Measurements from ENCODE around the gene ANKRD37. TPM values are rescaled to one million over a fixed set of nuclear protein-coding genes. Genes with fewer than 3 reads are reported as not detected.

Gene ANKRD37
- total RNA-seq, 4 donors from 2014 or later: 6.7 to 16.5 (median 9.8) TPM

- Histone ChIP-seq H3K4me1 (peaks cover 0 to 34% (median 5%) of the 10 kb centered on the region in 3 donors), H3K27me3 (no peaks in the 10 kb centered on the region), H3K4me3 (no peak overlapping the region), H3K36me3 (peaks cover 0 to under 1% of the 10 kb centered on the region in 2 donors), H3K27ac (no peak overlapping the region), H3K9me3 (no peaks in the 10 kb centered on the region)
- TF ChIP-seq POLR2AphosphoS5 (IDR thresholded peaks at IDR 0.05) (no peak), EP300 (IDR thresholded peaks at IDR 0.05) (no peak), POLR2A (IDR thresholded peaks at IDR 0.05) (no peak), CTCF (IDR thresholded peaks at IDR 0.05) (no peak)
- WGBS, 2 donors (ENCODE audit: low coverage in 1 of 2): 88 to 92% methylated on average over 7 to 17 of the region's 22 CpGs
- no peak for ATAC-seq
Observed at GRCh38 chr4:185426960-185427688, 30.5 kb downstream of the ANKRD37 start.

GRCh38 chr4:185429660-185430059, 33.0 kb downstream of the ANKRD37 start:
- Histone ChIP-seq H3K36me3 (no peaks in the 10 kb centered on the region), H3K9me3 (no peaks in the 10 kb centered on the region), H3K27me3 (no peaks in the 10 kb centered on the region), H3K27ac (no peak overlapping the region), H3K4me1 (peaks cover 0 to 9% (median 0%) of the 10 kb centered on the region in 3 donors), H3K4me3 (no peak overlapping the region)
- TF ChIP-seq CTCF (IDR thresholded peaks at IDR 0.05): no peak
- TF ChIP-seq EP300 (IDR thresholded peaks at IDR 0.05): no peak
- TF ChIP-seq POLR2AphosphoS5 (IDR thresholded peaks at IDR 0.05): no peak
- no peak for TF ChIP-seq POLR2A (IDR thresholded peaks at IDR 0.05)
- no peak for ATAC-seq
- WGBS, 2 donors (ENCODE audit: low coverage in 1 of 2): 66 to 100% methylated on average over 1 to 5 of the region's 5 CpGs

- no peak overlapping the region for H3K27ac ChIP-seq
- H3K27me3 ChIP-seq: no peaks in the 10 kb centered on the region
- TF ChIP-seq EP300 (IDR thresholded peaks at IDR 0.05): no peak
- no peak for TF ChIP-seq CTCF (IDR thresholded peaks at IDR 0.05)
- TF ChIP-seq POLR2A (IDR thresholded peaks at IDR 0.05): no peak
- no peak for TF ChIP-seq POLR2AphosphoS5 (IDR thresholded peaks at IDR 0.05)
- ATAC-seq: no peak
- H3K36me3 ChIP-seq: no peaks in the 10 kb centered on the region
- H3K9me3 ChIP-seq: no peaks in the 10 kb centered on the region
- no peaks in the 10 kb centered on the region for H3K4me1 ChIP-seq
- H3K4me3 ChIP-seq: no peak overlapping the region
Observed at GRCh38 chr4:185435466-185435865, 38.8 kb downstream of the ANKRD37 start.

GRCh38 chr4:185437809-185438208, 41.2 kb downstream of the ANKRD37 start:
- ATAC-seq: no peak

More at GRCh38 chr4:185437809-185438208, 41.2 kb downstream of the ANKRD37 start:
- no peaks in the 10 kb centered on the region for H3K36me3 ChIP-seq
- no peaks in the 10 kb centered on the region for H3K4me1 ChIP-seq
- H3K27ac ChIP-seq: no peak overlapping the region
- TF ChIP-seq POLR2A (IDR thresholded peaks at IDR 0.05) (no peak), POLR2AphosphoS5 (IDR thresholded peaks at IDR 0.05) (no peak), EP300 (IDR thresholded peaks at IDR 0.05) (no peak), CTCF (IDR thresholded peaks at IDR 0.05) (no peak)
- H3K9me3 ChIP-seq: no peaks in the 10 kb centered on the region
- H3K27me3 ChIP-seq: no peaks in the 10 kb centered on the region
- no peak overlapping the region for H3K4me3 ChIP-seq
